Uterus (tissue), 2 donors: ENCODE results near the gene CSE1L.

Experiments
- CTCF ChIP-seq, 4 experiments: fragments of 200-600 bp in 2 of 4; fragments of 450-650 bp in 2 of 4; sonication (generic) in 2 of 4; IDR thresholded peaks; one replicate each; pipeline ENCODE4 v1.5.1; 2016 to 2019; ENCODE audit warnings: antibody characterized with exemption in 4 of 4, mild to moderate bottlenecking in 2 of 4, moderate library complexity in 1 of 4
- POLR2A ChIP-seq, 2 donors: fragments of 450-650 bp; IDR thresholded peaks; one replicate each; pipeline ENCODE4 v1.6.1; 2016; ENCODE audit warnings: antibody characterized with exemption in 2 of 2, mild to moderate bottlenecking in 1 of 2, moderate library complexity in 1 of 2

GRCh38 chr20:49054056-49054643, 8.0 kb downstream of the CSE1L start:
- TF ChIP-seq CTCF (IDR thresholded peaks at IDR 0.05) (no peak), POLR2A (IDR thresholded peaks at IDR 0.05) (no peak)
